Suprapubic skin (tissue), 3 donors: Measurements from ENCODE around the gene PITPNM3.

ENCODE experiments used
- POLR2A ChIP-seq, 2 donors: fragments of 450-650 bp; IDR thresholded peaks; one replicate each; pipeline ENCODE4 v1.6.1; 2017; ENCODE audit warnings: antibody characterized with exemption in 2 of 2, mild to moderate bottlenecking in 2 of 2, moderate library complexity in 2 of 2
- TF ChIP-seq, protein P1 (sequence below), 2 donors: fragments of 200-600 bp in 1 of 2; fragments of 450-650 bp in 1 of 2; sonication (generic) in 1 of 2; IDR thresholded peaks; one replicate each; pipeline ENCODE4 v1.5.1; 2016 to 2019; ENCODE audit warnings: antibody characterized with exemption in 2 of 2, mild to moderate bottlenecking in 1 of 2, moderate library complexity in 1 of 2

DNA sequence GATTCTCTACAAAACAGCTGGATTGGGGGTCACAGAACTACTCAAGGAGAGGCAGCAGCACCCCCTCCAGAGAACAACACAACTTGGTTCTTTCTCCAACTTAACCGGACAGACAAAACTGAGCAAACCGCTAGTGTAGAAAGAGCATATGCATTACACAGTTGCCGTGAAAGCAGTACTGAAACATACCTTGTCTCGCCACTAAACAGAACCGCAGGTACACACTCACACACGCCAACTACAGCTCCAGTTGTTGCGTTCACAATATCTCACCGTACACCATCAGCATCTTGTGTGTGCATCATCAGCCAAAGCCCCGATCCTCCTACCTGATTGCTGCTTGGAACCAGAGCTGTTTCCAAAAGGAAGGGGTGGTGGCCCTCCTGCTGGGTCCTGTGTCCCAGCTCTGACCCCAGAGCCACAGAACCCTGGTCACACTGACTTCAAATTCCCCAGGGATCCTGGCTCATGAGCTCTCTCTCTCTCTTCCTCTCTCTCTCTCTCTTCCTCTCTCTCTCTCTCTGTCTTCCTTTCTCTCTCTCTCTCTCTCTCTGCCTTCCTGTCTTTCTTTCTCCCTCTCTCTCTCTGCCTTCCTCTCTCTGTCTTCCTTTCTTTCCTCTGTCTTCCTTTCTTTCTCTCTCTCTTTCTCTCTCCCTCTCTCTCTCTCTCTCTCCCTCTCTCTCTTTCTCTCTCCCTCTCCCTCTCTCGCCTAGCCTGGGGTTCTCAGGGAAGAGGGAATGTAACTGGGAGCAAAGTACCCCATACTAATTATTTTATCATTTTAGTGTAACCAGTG is 103.7 kb downstream of the PITPNM3 start:
- TF ChIP-seq, protein P1, sequence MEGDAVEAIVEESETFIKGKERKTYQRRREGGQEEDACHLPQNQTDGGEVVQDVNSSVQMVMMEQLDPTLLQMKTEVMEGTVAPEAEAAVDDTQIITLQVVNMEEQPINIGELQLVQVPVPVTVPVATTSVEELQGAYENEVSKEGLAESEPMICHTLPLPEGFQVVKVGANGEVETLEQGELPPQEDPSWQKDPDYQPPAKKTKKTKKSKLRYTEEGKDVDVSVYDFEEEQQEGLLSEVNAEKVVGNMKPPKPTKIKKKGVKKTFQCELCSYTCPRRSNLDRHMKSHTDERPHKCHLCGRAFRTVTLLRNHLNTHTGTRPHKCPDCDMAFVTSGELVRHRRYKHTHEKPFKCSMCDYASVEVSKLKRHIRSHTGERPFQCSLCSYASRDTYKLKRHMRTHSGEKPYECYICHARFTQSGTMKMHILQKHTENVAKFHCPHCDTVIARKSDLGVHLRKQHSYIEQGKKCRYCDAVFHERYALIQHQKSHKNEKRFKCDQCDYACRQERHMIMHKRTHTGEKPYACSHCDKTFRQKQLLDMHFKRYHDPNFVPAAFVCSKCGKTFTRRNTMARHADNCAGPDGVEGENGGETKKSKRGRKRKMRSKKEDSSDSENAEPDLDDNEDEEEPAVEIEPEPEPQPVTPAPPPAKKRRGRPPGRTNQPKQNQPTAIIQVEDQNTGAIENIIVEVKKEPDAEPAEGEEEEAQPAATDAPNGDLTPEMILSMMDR (IDR thresholded peaks at IDR 0.05): no peak
- no peak for TF ChIP-seq POLR2A (IDR thresholded peaks at IDR 0.05)
